ENCODE measurements around the gene DPF3. TPM values are rescaled to one million over a fixed set of nuclear protein-coding genes. Genes with fewer than 3 reads are reported as not detected.

Gene DPF3
- total and polyA plus RNA-seq, 2 of the 13 experiments (the other 11 are each of a cell fraction or from before 2014, with no cell fraction given) = 0.09 to 0.60 TPM

DNA sequence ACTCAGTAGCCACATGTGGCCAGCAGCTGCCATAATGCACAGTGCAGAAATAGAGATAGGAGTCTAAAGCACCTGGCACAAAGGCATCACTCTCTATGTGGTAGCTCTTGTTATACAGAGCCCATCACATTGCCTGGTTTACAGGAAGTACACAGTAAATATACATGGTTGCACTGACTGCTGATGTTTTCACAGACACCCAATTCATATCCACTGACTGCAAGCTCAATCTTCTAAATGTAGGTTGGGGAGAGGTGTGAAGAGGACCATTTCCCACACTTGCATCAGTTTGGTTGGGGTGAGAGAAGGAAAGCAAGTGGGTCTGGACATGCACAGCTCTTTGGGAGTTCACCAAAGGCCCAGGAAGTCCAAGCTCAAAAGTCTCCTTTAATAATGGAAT lies 172.8 kb downstream of the DPF3 start:
- CTCF ChIA-PET (ENCODE audit: low intra/inter-chr PET ratio, low total read pairs) = no interaction called here
- ATAC-seq (no peak), FAIRE-seq (no peak), DNase-seq (ENCODE audit: low spot score) (no peak)
- intact Hi-C loops (cut with micrococcal nuclease; ENCODE audit: unreplicated experiment) = no loop called here
- no peaks in the 10 kb centered on the region for H3K79me2 ChIP-seq (ENCODE audit: insufficient read depth, low read length)
- no peaks in the 10 kb centered on the region for H3K9me3 ChIP-seq (ENCODE audit: low read length)
- no TSS peak for BruUV-seq (replicated peaks)
- H3K27me3 ChIP-seq (ENCODE audit: control insufficient read depth in 1 of 2, insufficient read depth in 2 of 2, low read length in 2 of 2) = no peaks in the 10 kb centered on the region
- no peak overlapping the region for H2AFZ ChIP-seq (ENCODE audit: low read length)
- H4K20me1 ChIP-seq (ENCODE audit: insufficient read depth, low read length) = no peaks in the 10 kb centered on the region
- no peaks in the 10 kb centered on the region for H3K36me3 ChIP-seq (replicated peaks in 1 of 2; ENCODE audit: control insufficient read depth in 1 of 2, insufficient read depth in 2 of 2, low read length in 2 of 2)
- H3K4me3 ChIP-seq (replicated peaks in 1 of 3; ENCODE audit: insufficient read depth in 1 of 3, low read depth in 2 of 3, low read length in 3 of 3) = no peak overlapping the region
- TF ChIP-seq SRY (CRISPR knock-in tag; IDR thresholded peaks at IDR 0.05) (no peak), ZSCAN30 (CRISPR knock-in tag; IDR thresholded peaks at IDR 0.05) (no peak), HNF4G (IDR thresholded peaks at IDR 0.05; ENCODE audit: borderline replicate concordance, low read depth, low read length) (no peak), HNF4G (CRISPR knock-in tag; IDR thresholded peaks at IDR 0.05; ENCODE audit: borderline replicate concordance, low read depth) (no peak), RCOR2 (CRISPR knock-in tag; IDR thresholded peaks at IDR 0.05) (no peak), HDAC2 (CRISPR knock-in tag; IDR thresholded peaks at IDR 0.05) (no peak), POLR2G (IDR thresholded peaks at IDR 0.05; ENCODE audit: low read depth, low read length) (no peak), HMG20B (CRISPR knock-in tag; conservative IDR thresholded peaks at IDR 0.05) (no peak), KDM1A (CRISPR knock-in tag; IDR thresholded peaks at IDR 0.05) (no peak), DMAP1 (CRISPR knock-in tag; IDR thresholded peaks at IDR 0.05) (no peak), U2AF1 (optimal IDR thresholded peaks at IDR 0.05; ENCODE audit: low read depth, low read length) (no peak), NFRKB (IDR thresholded peaks at IDR 0.05) (no peak)
- TF ChIP-seq, protein P1, sequence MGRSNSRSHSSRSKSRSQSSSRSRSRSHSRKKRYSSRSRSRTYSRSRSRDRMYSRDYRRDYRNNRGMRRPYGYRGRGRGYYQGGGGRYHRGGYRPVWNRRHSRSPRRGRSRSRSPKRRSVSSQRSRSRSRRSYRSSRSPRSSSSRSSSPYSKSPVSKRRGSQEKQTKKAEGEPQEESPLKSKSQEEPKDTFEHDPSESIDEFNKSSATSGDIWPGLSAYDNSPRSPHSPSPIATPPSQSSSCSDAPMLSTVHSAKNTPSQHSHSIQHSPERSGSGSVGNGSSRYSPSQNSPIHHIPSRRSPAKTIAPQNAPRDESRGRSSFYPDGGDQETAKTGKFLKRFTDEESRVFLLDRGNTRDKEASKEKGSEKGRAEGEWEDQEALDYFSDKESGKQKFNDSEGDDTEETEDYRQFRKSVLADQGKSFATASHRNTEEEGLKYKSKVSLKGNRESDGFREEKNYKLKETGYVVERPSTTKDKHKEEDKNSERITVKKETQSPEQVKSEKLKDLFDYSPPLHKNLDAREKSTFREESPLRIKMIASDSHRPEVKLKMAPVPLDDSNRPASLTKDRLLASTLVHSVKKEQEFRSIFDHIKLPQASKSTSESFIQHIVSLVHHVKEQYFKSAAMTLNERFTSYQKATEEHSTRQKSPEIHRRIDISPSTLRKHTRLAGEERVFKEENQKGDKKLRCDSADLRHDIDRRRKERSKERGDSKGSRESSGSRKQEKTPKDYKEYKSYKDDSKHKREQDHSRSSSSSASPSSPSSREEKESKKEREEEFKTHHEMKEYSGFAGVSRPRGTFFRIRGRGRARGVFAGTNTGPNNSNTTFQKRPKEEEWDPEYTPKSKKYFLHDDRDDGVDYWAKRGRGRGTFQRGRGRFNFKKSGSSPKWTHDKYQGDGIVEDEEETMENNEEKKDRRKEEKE (IDR thresholded peaks at IDR 0.05) = no peak
- TF ChIP-seq, protein P2, sequence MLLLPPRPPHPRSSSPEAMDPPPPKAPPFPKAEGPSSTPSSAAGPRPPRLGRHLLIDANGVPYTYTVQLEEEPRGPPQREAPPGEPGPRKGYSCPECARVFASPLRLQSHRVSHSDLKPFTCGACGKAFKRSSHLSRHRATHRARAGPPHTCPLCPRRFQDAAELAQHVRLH (CRISPR knock-in tag; IDR thresholded peaks at IDR 0.05; ENCODE audit: borderline replicate concordance, low read depth) = no peak
- TF ChIP-seq, protein P3, sequence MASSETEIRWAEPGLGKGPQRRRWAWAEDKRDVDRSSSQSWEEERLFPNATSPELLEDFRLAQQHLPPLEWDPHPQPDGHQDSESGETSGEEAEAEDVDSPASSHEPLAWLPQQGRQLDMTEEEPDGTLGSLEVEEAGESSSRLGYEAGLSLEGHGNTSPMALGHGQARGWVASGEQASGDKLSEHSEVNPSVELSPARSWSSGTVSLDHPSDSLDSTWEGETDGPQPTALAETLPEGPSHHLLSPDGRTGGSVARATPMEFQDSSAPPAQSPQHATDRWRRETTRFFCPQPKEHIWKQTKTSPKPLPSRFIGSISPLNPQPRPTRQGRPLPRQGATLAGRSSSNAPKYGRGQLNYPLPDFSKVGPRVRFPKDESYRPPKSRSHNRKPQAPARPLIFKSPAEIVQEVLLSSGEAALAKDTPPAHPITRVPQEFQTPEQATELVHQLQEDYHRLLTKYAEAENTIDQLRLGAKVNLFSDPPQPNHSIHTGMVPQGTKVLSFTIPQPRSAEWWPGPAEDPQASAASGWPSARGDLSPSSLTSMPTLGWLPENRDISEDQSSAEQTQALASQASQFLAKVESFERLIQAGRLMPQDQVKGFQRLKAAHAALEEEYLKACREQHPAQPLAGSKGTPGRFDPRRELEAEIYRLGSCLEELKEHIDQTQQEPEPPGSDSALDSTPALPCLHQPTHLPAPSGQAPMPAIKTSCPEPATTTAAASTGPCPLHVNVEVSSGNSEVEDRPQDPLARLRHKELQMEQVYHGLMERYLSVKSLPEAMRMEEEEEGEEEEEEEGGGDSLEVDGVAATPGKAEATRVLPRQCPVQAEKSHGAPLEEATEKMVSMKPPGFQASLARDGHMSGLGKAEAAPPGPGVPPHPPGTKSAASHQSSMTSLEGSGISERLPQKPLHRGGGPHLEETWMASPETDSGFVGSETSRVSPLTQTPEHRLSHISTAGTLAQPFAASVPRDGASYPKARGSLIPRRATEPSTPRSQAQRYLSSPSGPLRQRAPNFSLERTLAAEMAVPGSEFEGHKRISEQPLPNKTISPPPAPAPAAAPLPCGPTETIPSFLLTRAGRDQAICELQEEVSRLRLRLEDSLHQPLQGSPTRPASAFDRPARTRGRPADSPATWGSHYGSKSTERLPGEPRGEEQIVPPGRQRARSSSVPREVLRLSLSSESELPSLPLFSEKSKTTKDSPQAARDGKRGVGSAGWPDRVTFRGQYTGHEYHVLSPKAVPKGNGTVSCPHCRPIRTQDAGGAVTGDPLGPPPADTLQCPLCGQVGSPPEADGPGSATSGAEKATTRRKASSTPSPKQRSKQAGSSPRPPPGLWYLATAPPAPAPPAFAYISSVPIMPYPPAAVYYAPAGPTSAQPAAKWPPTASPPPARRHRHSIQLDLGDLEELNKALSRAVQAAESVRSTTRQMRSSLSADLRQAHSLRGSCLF (CRISPR knock-in tag; IDR thresholded peaks at IDR 0.05; ENCODE audit: borderline replicate concordance) = no peak
- TF ChIP-seq, protein P4, sequence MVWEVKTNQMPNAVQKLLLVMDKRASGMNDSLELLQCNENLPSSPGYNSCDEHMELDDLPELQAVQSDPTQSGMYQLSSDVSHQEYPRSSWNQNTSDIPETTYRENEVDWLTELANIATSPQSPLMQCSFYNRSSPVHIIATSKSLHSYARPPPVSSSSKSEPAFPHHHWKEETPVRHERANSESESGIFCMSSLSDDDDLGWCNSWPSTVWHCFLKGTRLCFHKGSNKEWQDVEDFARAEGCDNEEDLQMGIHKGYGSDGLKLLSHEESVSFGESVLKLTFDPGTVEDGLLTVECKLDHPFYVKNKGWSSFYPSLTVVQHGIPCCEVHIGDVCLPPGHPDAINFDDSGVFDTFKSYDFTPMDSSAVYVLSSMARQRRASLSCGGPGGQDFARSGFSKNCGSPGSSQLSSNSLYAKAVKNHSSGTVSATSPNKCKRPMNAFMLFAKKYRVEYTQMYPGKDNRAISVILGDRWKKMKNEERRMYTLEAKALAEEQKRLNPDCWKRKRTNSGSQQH (CRISPR knock-in tag; IDR thresholded peaks at IDR 0.05; ENCODE audit: low read depth) = no peak
- TF ChIP-seq, protein P5, sequence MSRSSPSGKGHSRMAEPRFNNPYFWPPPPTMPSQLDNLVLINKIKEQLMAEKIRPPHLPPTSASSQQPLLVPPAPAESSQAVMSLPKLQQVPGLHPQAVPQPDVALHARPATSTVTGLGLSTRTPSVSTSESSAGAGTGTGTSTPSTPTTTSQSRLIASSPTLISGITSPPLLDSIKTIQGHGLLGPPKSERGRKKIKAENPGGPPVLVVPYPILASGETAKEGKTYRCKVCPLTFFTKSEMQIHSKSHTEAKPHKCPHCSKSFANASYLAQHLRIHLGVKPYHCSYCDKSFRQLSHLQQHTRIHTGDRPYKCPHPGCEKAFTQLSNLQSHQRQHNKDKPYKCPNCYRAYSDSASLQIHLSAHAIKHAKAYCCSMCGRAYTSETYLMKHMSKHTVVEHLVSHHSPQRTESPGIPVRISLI (CRISPR knock-in tag; IDR thresholded peaks at IDR 0.05; ENCODE audit: borderline replicate concordance) = no peak
- in situ Hi-C loops (cut with HindIII; ENCODE audit: extremely low pct_ligation_motif_present, low pct_unique_long_range_greater_than_20kb) = no loop called here
- no peak overlapping the region for H3K4me2 ChIP-seq (ENCODE audit: low read depth, low read length)
- H3K9ac ChIP-seq (ENCODE audit: insufficient read depth, low read depth, low read length) = no peak overlapping the region
- POLR2A ChIA-PET = no interaction called here
- H3K4me1 ChIP-seq (ENCODE audit: insufficient read depth, low read length) = no peaks in the 10 kb centered on the region
- H3K27ac ChIP-seq (ENCODE audit: extremely low read length, insufficient read depth, low read length) = no peak overlapping the region
